Transverse colon (tissue), 4 donors: Measurements from ENCODE around the gene JPH2. TPM values are rescaled to one million over a fixed set of nuclear protein-coding genes. Genes with fewer than 3 reads are reported as not detected.

ENCODE experiments used
- DNase-seq: peaks from one replicate; pipeline ENCODE4 v3.0.0-alpha.2; 2019
- H3K27ac ChIP-seq, 4 donors: fragments of 200-600 bp; sonication (generic); 2 replicates each; pipeline ENCODE4 v1.5.1; 2016 to 2018; ENCODE audit warnings: inconsistent platforms in 4 of 4
- H3K27me3 ChIP-seq: fragments of 200-600 bp; sonication (generic); 2 replicates; pipeline ENCODE4 v1.5.1; 2017; ENCODE audit warnings: inconsistent platforms
- H3K36me3 ChIP-seq, 4 donors: fragments of 200-600 bp; sonication (generic); 2 replicates each; pipeline ENCODE4 v1.5.1; 2017 to 2019; ENCODE audit warnings: inconsistent platforms in 4 of 4
- H3K4me1 ChIP-seq, 4 donors: fragments of 200-600 bp; sonication (generic); 2 replicates each; pipeline ENCODE4 v1.5.1; 2017 to 2020; ENCODE audit warnings: inconsistent platforms in 4 of 4
- H3K4me3 ChIP-seq, 4 donors: fragments of 200-600 bp; sonication (generic); 1 replicate in 1 of 4; 2 replicates in 3 of 4; pipeline versions ENCODE4 v1.5.1 to v1.6.1; 2017 to 2019; ENCODE audit warnings: inconsistent platforms in 4 of 4
- H3K9me3 ChIP-seq, 2 donors: fragments of 200-600 bp; sonication (generic); 2 replicates each; pipeline ENCODE4 v1.5.1; 2017 to 2019; ENCODE audit warnings: inconsistent platforms in 2 of 2
- CTCF ChIP-seq, 5 experiments: fragments of 200-600 bp in 3 of 5; fragments of 450-650 bp in 2 of 5; sonication (generic) in 3 of 5; IDR thresholded peaks; 1 replicate in 2 of 5; 2 replicates in 3 of 5; pipeline ENCODE4 v1.5.1; 2016 to 2017; ENCODE audit warnings: antibody characterized with exemption in 5 of 5, inconsistent platforms in 3 of 5, mild to moderate bottlenecking in 2 of 5, moderate library complexity in 1 of 5
- EP300 ChIP-seq: sonication (generic); formaldehyde crosslinking; IDR thresholded peaks from one replicate; pipeline ENCODE4 v1.6.1; 2017; ENCODE audit warnings: antibody characterized with exemption, low read depth
- POLR2A ChIP-seq: fragments of 450-650 bp; IDR thresholded peaks from one replicate; pipeline ENCODE4 v1.6.1; 2016; ENCODE audit warnings: antibody characterized with exemption, mild to moderate bottlenecking, moderate library complexity
- POLR2AphosphoS5 ChIP-seq, 3 donors: sonication (generic); formaldehyde crosslinking; IDR thresholded peaks; one replicate each; pipeline ENCODE4 v1.6.1; 2016; ENCODE audit warnings: antibody characterized with exemption in 3 of 3
- WGBS, 2 donors: methylation state at CpG; one replicate each; pipeline ENCODE4 v1.1.5; 2018; ENCODE audit warnings: low coverage in 1 of 2; 5-methylcytosine and 5-hydroxymethylcytosine counted together
- in situ Hi-C, 4 donors: fragments of 200-750 bp; cut with MboI; loops; one replicate each; pipeline versions ENCODE4 v1.15.0 to v1.15.1; 2017; ENCODE audit warnings: low sequenced_read_pairs in 3 of 4, low pct_ligation_motif_present in 1 of 4, low pct_unique_long_range_greater_than_20kb in 1 of 4
- intact Hi-C: fragments of 100-400 bp; cut with DNase I; formaldehyde crosslinking; loops from one replicate; pipeline ENCODE4 v1.15.1; 2023; ENCODE audit warnings: low total_unique reads
- total RNA-seq, 4 donors: library from RNA; depleted of rRNA; stranded (reverse); fragments of >200 nt; gene quantifications; one replicate each; pipeline ENCODE4 v1.1.0, GENCODE V29; 2016

JPH2 gene
- total RNA-seq, 4 donors from 2014 or later, result 9.8 to 216 (median 18.3) TPM

DNA sequence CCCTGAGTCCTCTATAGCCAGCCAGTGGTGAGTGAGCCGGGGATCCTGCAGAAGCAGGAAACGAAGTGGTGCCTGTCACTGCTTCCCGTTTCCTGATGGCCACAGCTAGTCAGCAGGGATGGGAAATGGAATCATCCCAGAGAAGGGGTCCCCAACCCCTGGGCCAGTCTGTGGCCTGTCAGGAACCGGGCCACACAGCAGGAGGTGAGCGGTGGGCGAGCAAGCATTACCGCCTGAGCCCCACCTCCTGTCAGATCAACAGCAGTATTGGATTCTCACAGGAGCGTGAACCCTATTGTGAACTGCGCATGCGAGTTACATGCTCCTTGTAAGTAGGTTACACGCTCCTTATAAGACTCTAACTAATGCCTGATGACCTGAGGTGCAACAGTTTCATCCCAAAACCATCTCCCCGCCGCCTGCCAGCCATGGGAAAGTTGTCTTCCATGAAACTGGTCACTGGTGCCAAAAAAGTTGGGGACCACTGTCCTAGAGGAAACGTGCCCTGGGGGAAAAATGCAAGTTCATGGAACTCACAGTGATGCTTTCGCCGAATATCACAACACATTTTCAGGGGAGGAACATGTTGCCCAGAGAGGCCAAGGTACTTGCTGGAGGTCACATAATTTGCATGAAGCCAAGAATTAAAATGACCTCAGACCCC, 113.8 kb downstream of the JPH2 start:
- in situ Hi-C loops (no loop called here), intact Hi-C loops (loop anchor here (10.0 kb wide), 1 partner anchor 88 kb away; no protein-coding TSS in a partner anchor)
- 73 to 76% methylated on average over 3 to 16 of the region's 16 CpGs for WGBS, 2 donors
- Histone ChIP-seq H3K4me3 (no peak overlapping the region), H3K36me3 (no peaks in the 10 kb centered on the region), H3K9me3 (no peaks in the 10 kb centered on the region), H3K27ac (no peak overlapping the region), H3K27me3 (no peaks in the 10 kb centered on the region), H3K4me1 (no peaks in the 10 kb centered on the region)
- no peak for DNase-seq
- TF ChIP-seq EP300 (no peak), POLR2A (no peak), CTCF (IDR thresholded peaks at IDR 0.05) (no peak), POLR2AphosphoS5 (IDR thresholded peaks at IDR 0.05) (no peak)

- H3K27me3 ChIP-seq, result no peaks in the 10 kb centered on the region
- H3K4me1 ChIP-seq, result no peaks in the 10 kb centered on the region
- H3K27ac ChIP-seq, result no peak overlapping the region
- 68 to 69% methylated on average over 5 to 6 of the region's 6 CpGs for WGBS, 2 donors
- H3K9me3 ChIP-seq, result no peaks in the 10 kb centered on the region
- H3K4me3 ChIP-seq, result no peak overlapping the region
- no peaks in the 10 kb centered on the region for H3K36me3 ChIP-seq
- intact Hi-C loops (loop anchor here (10.0 kb wide), 1 partner anchor 88 kb away; no protein-coding TSS in a partner anchor), in situ Hi-C loops (no loop called here)
- no peak for DNase-seq
- TF ChIP-seq CTCF (IDR thresholded peaks at IDR 0.05), result no peak
- TF ChIP-seq EP300, result no peak
- no peak for TF ChIP-seq POLR2A
- no peak for TF ChIP-seq POLR2AphosphoS5 (IDR thresholded peaks at IDR 0.05)
Observed at GRCh38 chr20:44072384-44072783, 114.6 kb downstream of the JPH2 start.

GRCh38 chr20:44071526-44072111, 115.4 kb downstream of the JPH2 start:
- intact Hi-C loops, result loop anchor here (10.0 kb wide), 1 partner anchor 87 kb away; no protein-coding TSS in a partner anchor
- Histone ChIP-seq H3K27me3 (no peaks in the 10 kb centered on the region), H3K36me3 (no peaks in the 10 kb centered on the region), H3K9me3 (no peaks in the 10 kb centered on the region), H3K4me3 (no peak overlapping the region), H3K27ac (no peak overlapping the region), H3K4me1 (no peaks in the 10 kb centered on the region)
- TF ChIP-seq POLR2A (no peak), POLR2AphosphoS5 (IDR thresholded peaks at IDR 0.05) (no peak), EP300 (no peak), CTCF (IDR thresholded peaks at IDR 0.05) (no peak)
- in situ Hi-C loops, result no loop called here
- 87% methylated on average over 11 of the region's 11 CpGs; no CpG with 5 or more reads in 1 of the 2 donors for WGBS, 2 donors
- DNase-seq, result no peak

DNA sequence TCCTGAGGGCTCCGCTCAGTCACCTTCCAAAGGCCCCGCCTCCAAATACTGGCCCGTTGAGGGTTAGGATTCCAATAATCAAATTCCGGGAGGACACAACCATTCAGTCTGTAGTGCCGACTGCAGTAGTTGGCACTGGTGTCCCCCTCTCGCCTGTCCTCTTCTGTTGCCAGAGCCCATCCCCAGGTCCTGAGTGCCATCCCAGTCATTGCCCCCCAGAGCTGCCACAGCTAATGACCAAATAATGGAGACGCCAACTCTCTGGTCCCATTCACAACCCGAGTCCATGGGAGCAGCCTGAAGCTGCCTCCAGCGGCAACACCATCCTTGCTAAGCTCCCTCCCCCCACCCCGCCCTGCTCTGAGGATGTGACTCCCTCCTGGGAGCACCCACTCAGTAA, 115.9 kb downstream of the JPH2 start:
- Histone ChIP-seq H3K27me3 (no peaks in the 10 kb centered on the region), H3K9me3 (no peaks in the 10 kb centered on the region), H3K4me1 (no peaks in the 10 kb centered on the region), H3K27ac (peak overlapping the region in 2 of 4 donors; percentile 48 to 50), H3K4me3 (no peak overlapping the region), H3K36me3 (no peaks in the 10 kb centered on the region)
- no peak for TF ChIP-seq POLR2A
- in situ Hi-C loops (no loop called here), intact Hi-C loops (loop anchor here (10.0 kb wide), 1 partner anchor 86 kb away; no protein-coding TSS in a partner anchor)
- DNase-seq, result no peak
- WGBS, 2 donors, result 83% methylated on average over 10 of the region's 10 CpGs; no CpG with 5 or more reads in 1 of the 2 donors
